GM12878 (cell line): ENCODE data around the gene RERE. TPM values are rescaled to one million over a fixed set of nuclear protein-coding genes. Genes with fewer than 3 reads are reported as not detected.

Source experiments
- ATAC-seq: fragments of 200-7000 bp; cut with Tn5 transposase; 3 replicates; pipeline ENCODE4 v1.9.1; 2020; ENCODE audit warnings: mild to moderate bottlenecking, moderate library complexity
- BruUV-seq: library from RNA; stranded (reverse); fragments of 400-500 nt; replicated peaks from 2 replicates; lab custom pipeline; 2021; lab: Mats Ljungman, UMichigan
- CTCF ChIA-PET: fragments of 300-600 bp; sonication (Branson Sonifier 250); formaldehyde crosslinking; extraction: SDS; loops from one replicate; lab custom pipeline; 2021; ENCODE audit warnings: inconsistent platforms; lab: Yijun Ruan, JAX
- POLR2A ChIA-PET: fragments of 350-600 bp; formaldehyde crosslinking; extraction: SDS; loops from one replicate; lab custom pipeline; 2021; ENCODE audit warnings: inconsistent platforms; lab: Charles Lee
- RAD21 ChIA-PET: fragments of 300-600 bp; sonication (Branson Sonifier 250); formaldehyde crosslinking; loops from one replicate; lab custom pipeline; 2023; ENCODE audit warnings: antibody characterized with exemption; ENCODE audit not compliant: unreplicated experiment; lab: Charles Lee
- SMC1A ChIA-PET: fragments of 300-600 bp; sonication (Branson Sonifier 250); formaldehyde crosslinking; loops from one replicate; lab custom pipeline; 2023; ENCODE audit not compliant: unreplicated experiment, uncharacterized antibody; lab: Charles Lee
- DNase-seq: peaks from one replicate; pipeline ENCODE4 v3.0.0-alpha.2; 2011; ENCODE audit warnings: low read depth, low spot score
- FAIRE-seq: peaks from 3 replicates; lab custom pipeline; 2011; peaks lifted over from hg19 to GRCh38; lab: Jason Lieb, UNC
- H2AFZ ChIP-seq: 2 replicates; pipeline ENCODE4 v1.6.0; 2011; ENCODE audit warnings: low read depth, low read length, control low read depth; ENCODE audit not compliant: control insufficient read depth
- H3K27ac ChIP-seq: 2 replicates; pipeline ENCODE4 v1.5.1; 2011; ENCODE audit warnings: control low read depth; ENCODE audit not compliant: control insufficient read depth, insufficient read depth
- H3K27me3 ChIP-seq, 2 experiments: replicated peaks in 1 of 2; 2 replicates each; pipeline versions ENCODE4 v1.6.0 to v1.6.1; 2011; ENCODE audit warnings: low read length in 1 of 2; ENCODE audit not compliant: control insufficient read depth in 2 of 2, insufficient read depth in 2 of 2
- H3K36me3 ChIP-seq, 2 experiments: 2 replicates each; pipeline ENCODE4 v1.5.1; 2011; ENCODE audit warnings: low read length in 1 of 2; ENCODE audit not compliant: control insufficient read depth in 2 of 2, insufficient read depth in 2 of 2
- H3K4me1 ChIP-seq: 2 replicates; pipeline ENCODE4 v1.6.1; 2011; ENCODE audit warnings: mild to moderate bottlenecking, low read length, moderate library complexity, mixed read lengths; ENCODE audit not compliant: control insufficient read depth, insufficient read depth
- H3K4me2 ChIP-seq: 2 replicates; pipeline ENCODE4 v1.6.0; 2011; ENCODE audit warnings: control low read depth; ENCODE audit not compliant: control insufficient read depth, insufficient read depth
- H3K4me3 ChIP-seq: fragments of 200-600 bp; sonication (generic); 2 replicates; pipeline ENCODE4 v1.5.1; 2016
- H3K79me2 ChIP-seq: 2 replicates; pipeline ENCODE4 v1.6.0; 2011; ENCODE audit warnings: low read length; ENCODE audit not compliant: control insufficient read depth, insufficient read depth
- H3K9ac ChIP-seq: 2 replicates; pipeline ENCODE4 v1.8.0; 2011; ENCODE audit warnings: low read length, control low read depth, mixed read lengths; ENCODE audit not compliant: control insufficient read depth, insufficient read depth
- H3K9me3 ChIP-seq: replicated peaks from 3 replicates; pipeline ENCODE4 v1.5.1; 2011; ENCODE audit warnings: mild to moderate bottlenecking, low read length; ENCODE audit not compliant: control insufficient read depth, insufficient read depth
- H4K20me1 ChIP-seq: 2 replicates; pipeline ENCODE4 v1.6.0; 2011; ENCODE audit not compliant: control insufficient read depth, insufficient read depth
- HDAC2 ChIP-seq: fragments of 200-600 bp; sonication (generic); IDR thresholded peaks from 2 replicates; pipeline ENCODE4 v1.6.1; 2017
- IRF3 ChIP-seq: fragments of 450-650 bp; IDR thresholded peaks from 2 replicates; pipeline ENCODE4 v1.6.1; 2014; ENCODE audit warnings: mild to moderate bottlenecking
- JUND ChIP-seq: IDR thresholded peaks from 2 replicates; pipeline ENCODE4 v1.6.1; 2012; ENCODE audit warnings: low read depth, mild to moderate bottlenecking, low read length, improper control_type of control experiment, moderate library complexity
- RUNX3 ChIP-seq: IDR thresholded peaks from 2 replicates; pipeline ENCODE4 v1.6.1; 2012; ENCODE audit warnings: low read length, inconsistent platforms
- TCF12 ChIP-seq: IDR thresholded peaks from 2 replicates; pipeline ENCODE4 v1.6.1; 2011; ENCODE audit warnings: low read depth, mild to moderate bottlenecking, low read length
- ZBTB4 ChIP-seq: fragments of 450-650 bp; formaldehyde crosslinking; IDR thresholded peaks from 2 replicates; pipeline ENCODE4 v1.4.0; 2022; ENCODE audit warnings: mild to moderate bottlenecking, moderate library complexity
- ZNF592 ChIP-seq: fragments of 450-650 bp; IDR thresholded peaks from 2 replicates; pipeline ENCODE4 v1.6.1; 2017; ENCODE audit warnings: mild to moderate bottlenecking, moderate library complexity
- ZSCAN29 ChIP-seq: fragments of 450-650 bp; IDR thresholded peaks from 2 replicates; pipeline ENCODE4 v1.6.1; 2017; ENCODE audit warnings: mild to moderate bottlenecking, moderate library complexity
- WGBS: methylation state at CpG from one replicate; pipeline ENCODE4 v1.1.6; 2016; ENCODE audit warnings: low lambda C conversion rate; ENCODE audit not compliant: insufficient replicate concordance, insufficient coverage; ENCODE audit errors: missing lambda C conversion rate; 5-methylcytosine and 5-hydroxymethylcytosine counted together
- in situ Hi-C: fragments of 300-500 bp; cut with MboI; formaldehyde crosslinking; loops from 9 replicates; pipeline ENCODE4 v1.14.3; 2018; ENCODE audit warnings: mixed read lengths
- intact Hi-C: fragments of 100-400 bp; cut with micrococcal nuclease; formaldehyde crosslinking; loops from one replicate; pipeline ENCODE4 v1.14.2; 2022; ENCODE audit not compliant: unreplicated experiment
- polyA plus RNA-seq, 11 experiments: library from polyadenylated mRNA; depleted of rRNA in 4 of 11; unstranded in 6 of 11; stranded (reverse) in 5 of 11; fragments of >200 nt; fragmentation: Nextera tagmentation in 4 of 11; fragmentation: Illumina TruSeq in 1 of 11; extraction: Ambion mirVana in 4 of 11; extraction: Trizol in 1 of 11; gene quantifications; 1 replicate in 1 of 11; 2 replicates in 10 of 11; pipeline versions ENCODE4 v1.2.1 to v1.2.3, GENCODE V29; 2011 to 2016; ENCODE audit warnings: inconsistent platforms in 2 of 11, missing spikeins in 2 of 11, low read depth in 1 of 11
- total RNA-seq, 4 experiments: library from RNA; depleted of rRNA in 3 of 4; stranded (reverse); fragments of >200 nt in 3 of 4; fragmentation: Illumina TruSeq in 1 of 4; extraction: Trizol in 1 of 4; gene quantifications; 2 replicates each; pipeline versions ENCODE4 v1.2.1 to v1.2.3, GENCODE V29; 2013 to 2021

RERE gene
- total and polyA plus RNA-seq, 10 of the 15 experiments (the other 5 are each of a cell fraction or from before 2014, with no cell fraction given): 5.2 to 60.5 (median 20.2) TPM

- peak; percentile 60; the same call in 1 of the 2 replicates for TF ChIP-seq ZNF592
These were observed 256.6 kb downstream of the RERE start (continued) for GRCh38 chr1:8560611-8561544.

- H3K79me2 ChIP-seq: peaks cover 2% of the 10 kb centered on the region; the same call in 1 of the 2 replicates
- no peak overlapping the region for H2AFZ ChIP-seq
- ATAC-seq: no peak
- POLR2A ChIA-PET: interaction anchor here (1.5 kb wide), 1 partner anchor 109 kb away, joined by 4 read pairs; no protein-coding TSS in a partner anchor
- WGBS: 58% methylated on average over 4 of the region's 4 CpGs
- H3K4me3 ChIP-seq: no peak overlapping the region
- no peaks in the 10 kb centered on the region for H3K27me3 ChIP-seq
- no peaks in the 10 kb centered on the region for H3K36me3 ChIP-seq
- no peak for DNase-seq
- TF ChIP-seq IRF3 (no peak), RUNX3 (peak; percentile 11; the same call in 1 of the 2 replicates), ZSCAN29 (no peak), HDAC2 (no peak), TCF12 (no peak), JUND (no peak), ZBTB4 (CRISPR knock-in tag) (no peak)
- H4K20me1 ChIP-seq: no peaks in the 10 kb centered on the region
- FAIRE-seq: no peak
- no TSS peak for BruUV-seq
- in situ Hi-C loops: loop anchor here (5.0 kb wide), 3 partner anchors 112 to 282 kb away; no protein-coding TSS in a partner anchor
- CTCF ChIA-PET: interaction anchor here (0.6 to 13.0 kb wide), 21 partner anchors 8 to 1129 kb away, joined by 3 to 211 read pairs (median 17); no protein-coding TSS in a partner anchor
- peaks cover 22% of the 10 kb centered on the region for H3K4me1 ChIP-seq
- H3K4me2 ChIP-seq: no peak overlapping the region
- H3K9me3 ChIP-seq: no peaks in the 10 kb centered on the region
- RAD21 ChIA-PET: interaction anchor here (0.6 to 8.5 kb wide), 16 partner anchors 10 to 289 kb away, joined by 3 to 174 read pairs (median 12); no protein-coding TSS in a partner anchor
- SMC1A ChIA-PET: interaction anchor here (0.5 to 8.5 kb wide), 23 partner anchors 9 to 290 kb away, joined by 3 to 258 read pairs (median 13); no protein-coding TSS in a partner anchor
- H3K9ac ChIP-seq: no peak overlapping the region
- intact Hi-C loops: no loop called here
- H3K27ac ChIP-seq: peak overlapping the region; percentile 5; the same call in 1 of the 2 replicates
These were observed 257.4 kb downstream of the RERE start for GRCh38 chr1:8560035-8560434.
